ENCODE data around the gene C1orf141.
"Not testable (repeated sequence)": the region's sequence is repeated elsewhere in the genome, so short reads cannot be mapped to it uniquely, and the experiment has no call there.

The C1orf141 gene

DNA sequence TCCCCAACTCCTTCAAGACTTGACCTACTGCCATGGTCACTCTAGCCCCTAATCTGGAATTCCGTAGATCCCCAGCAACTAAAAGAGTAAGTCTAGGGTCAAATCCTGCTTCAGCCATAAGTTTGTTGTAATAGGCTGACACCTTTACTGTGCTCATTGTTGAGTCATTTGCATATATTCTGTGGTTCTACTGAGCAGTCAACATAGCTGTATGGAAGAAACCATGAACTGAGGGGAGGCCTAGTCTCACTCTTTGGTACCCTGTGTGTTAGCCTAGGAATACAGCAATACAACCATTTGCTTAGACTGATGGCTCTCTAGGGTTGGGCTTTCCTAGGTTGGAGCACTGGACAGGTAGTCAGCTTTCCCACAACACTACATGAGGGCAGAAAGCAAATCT lies 57.2 kb downstream of the C1orf141 start:
- no peak overlapping the region for H2AFZ ChIP-seq (ENCODE audit: low read depth, low read length)
- WGBS: 100% methylated on average over 1 of the region's 1 CpG
- no peak overlapping the region for H3K9ac ChIP-seq (ENCODE audit: low read length)
- H3K27me3 ChIP-seq (ENCODE audit: control insufficient read depth in 1 of 2, insufficient read depth in 1 of 2, low read length in 2 of 2): no peaks in the 10 kb centered on the region
- H3K14ac ChIP-seq (ENCODE audit: low read length in 2 of 2): no peak overlapping the region
- H3K27ac ChIP-seq (ENCODE audit: low read length, poor library complexity, severe bottlenecking): no peak overlapping the region
- no peak overlapping the region for H4K91ac ChIP-seq (ENCODE audit: low read length)
- no peaks in the 10 kb centered on the region for H3K4me1 ChIP-seq (ENCODE audit: control insufficient read depth, insufficient read depth, low read depth, low read length)
- no peak overlapping the region for H2AK5ac ChIP-seq (ENCODE audit: low read length, severe bottlenecking)
- no peak overlapping the region for H3K4me2 ChIP-seq (ENCODE audit: low read length, poor library complexity, severe bottlenecking)
- H2BK12ac ChIP-seq (ENCODE audit: low read length in 2 of 2): no peak overlapping the region
- H3K79me1 ChIP-seq (replicated peaks; ENCODE audit: low read length, poor library complexity, severe bottlenecking): no peaks in the 10 kb centered on the region
- no peak overlapping the region for H4K8ac ChIP-seq (ENCODE audit: low read length)
- no peak overlapping the region for H3K4ac ChIP-seq (ENCODE audit: low read depth in 1 of 2, low read length in 2 of 2)
- H3K4me3 ChIP-seq (ENCODE audit: insufficient read depth in 1 of 2, low read depth in 1 of 2, low read length in 2 of 2): no peak overlapping the region
- peaks cover 1% of the 10 kb centered on the region for H3K9me3 ChIP-seq (ENCODE audit: control insufficient read depth, low read length)
- no peak for DNase-seq
- H2BK5ac ChIP-seq (ENCODE audit: low read depth, low read length, poor library complexity, severe bottlenecking): no peak overlapping the region
- no peak overlapping the region for H2BK15ac ChIP-seq (ENCODE audit: low read depth, poor library complexity, severe bottlenecking)
- no peak overlapping the region for H3K23ac ChIP-seq (ENCODE audit: low read length in 2 of 2)
- H3K18ac ChIP-seq (ENCODE audit: low read depth in 1 of 2, low read length in 2 of 2): no peak overlapping the region
- no peaks in the 10 kb centered on the region for H3K36me3 ChIP-seq (ENCODE audit: control insufficient read depth in 1 of 2, insufficient read depth in 2 of 2, low read depth in 1 of 2, low read length in 2 of 2)
- H2BK120ac ChIP-seq (ENCODE audit: low read depth, low read length): no peak overlapping the region

GRCh38 chr1:67072749-67073148 lies 62.0 kb downstream of the C1orf141 start:
- WGBS: 86% methylated on average over 1 of the region's 1 CpG

GRCh38 chr1:67067655-67068054 lies 67.1 kb downstream of the C1orf141 start:
- DNase-seq; H3K4me3 ChIP-seq (ENCODE audit: insufficient read depth in 1 of 2, low read depth in 1 of 2, low read length in 2 of 2); H4K8ac ChIP-seq (ENCODE audit: low read length); H3K27me3 ChIP-seq (ENCODE audit: control insufficient read depth in 1 of 2, insufficient read depth in 1 of 2, low read length in 2 of 2); H2BK120ac ChIP-seq (ENCODE audit: low read depth, low read length); H2BK5ac ChIP-seq (ENCODE audit: low read depth, low read length, poor library complexity, severe bottlenecking); H2AFZ ChIP-seq (ENCODE audit: low read depth, low read length); H3K79me1 ChIP-seq (replicated peaks; ENCODE audit: low read length, poor library complexity, severe bottlenecking); H3K4me2 ChIP-seq (ENCODE audit: low read length, poor library complexity, severe bottlenecking); H2BK15ac ChIP-seq (ENCODE audit: low read depth, poor library complexity, severe bottlenecking); H2AK5ac ChIP-seq (ENCODE audit: low read length, severe bottlenecking); H4K91ac ChIP-seq (ENCODE audit: low read length); H3K14ac ChIP-seq (ENCODE audit: low read length in 2 of 2); H3K27ac ChIP-seq (ENCODE audit: low read length, poor library complexity, severe bottlenecking); H3K18ac ChIP-seq (ENCODE audit: low read depth in 1 of 2, low read length in 2 of 2); H3K23ac ChIP-seq (ENCODE audit: low read length in 2 of 2); H3K4ac ChIP-seq (ENCODE audit: low read depth in 1 of 2, low read length in 2 of 2); H3K9ac ChIP-seq (ENCODE audit: low read length); H3K36me3 ChIP-seq (ENCODE audit: control insufficient read depth in 1 of 2, insufficient read depth in 2 of 2, low read depth in 1 of 2, low read length in 2 of 2); H2BK12ac ChIP-seq (ENCODE audit: low read length in 2 of 2); H3K4me1 ChIP-seq (ENCODE audit: control insufficient read depth, insufficient read depth, low read depth, low read length): not testable (repeated sequence)
- WGBS: 60% methylated on average over 3 of the region's 3 CpGs
- H3K9me3 ChIP-seq (ENCODE audit: control insufficient read depth, low read length): peaks cover 22% of the 10 kb centered on the region

More at GRCh38 chr1:67072749-67073148, 62.0 kb downstream of the C1orf141 start:
- Histone ChIP-seq H2AFZ (ENCODE audit: low read depth, low read length) (no peak overlapping the region), H4K8ac (ENCODE audit: low read length) (no peak overlapping the region), H2BK120ac (ENCODE audit: low read depth, low read length) (no peak overlapping the region), H3K27ac (ENCODE audit: low read length, poor library complexity, severe bottlenecking) (no peak overlapping the region), H3K4me2 (ENCODE audit: low read length, poor library complexity, severe bottlenecking) (no peak overlapping the region), H3K79me1 (replicated peaks; ENCODE audit: low read length, poor library complexity, severe bottlenecking) (no peaks in the 10 kb centered on the region), H3K9ac (ENCODE audit: low read length) (no peak overlapping the region), H3K14ac (ENCODE audit: low read length in 2 of 2) (no peak overlapping the region), H3K18ac (ENCODE audit: low read depth in 1 of 2, low read length in 2 of 2) (no peak overlapping the region), H2BK15ac (ENCODE audit: low read depth, poor library complexity, severe bottlenecking) (no peak overlapping the region), H3K23ac (ENCODE audit: low read length in 2 of 2) (no peak overlapping the region), H2BK5ac (ENCODE audit: low read depth, low read length, poor library complexity, severe bottlenecking) (no peak overlapping the region), H3K4ac (ENCODE audit: low read depth in 1 of 2, low read length in 2 of 2) (no peak overlapping the region), H3K4me1 (ENCODE audit: control insufficient read depth, insufficient read depth, low read depth, low read length) (no peaks in the 10 kb centered on the region), H3K9me3 (ENCODE audit: control insufficient read depth, low read length) (peaks cover 10% of the 10 kb centered on the region), H2AK5ac (ENCODE audit: low read length, severe bottlenecking) (no peak overlapping the region), H3K4me3 (ENCODE audit: insufficient read depth in 1 of 2, low read depth in 1 of 2, low read length in 2 of 2) (no peak overlapping the region), H3K36me3 (ENCODE audit: control insufficient read depth in 1 of 2, insufficient read depth in 2 of 2, low read depth in 1 of 2, low read length in 2 of 2) (no peaks in the 10 kb centered on the region), H2BK12ac (ENCODE audit: low read length in 2 of 2) (no peak overlapping the region), H4K91ac (ENCODE audit: low read length) (no peak overlapping the region), H3K27me3 (ENCODE audit: control insufficient read depth in 1 of 2, insufficient read depth in 1 of 2, low read length in 2 of 2) (no peaks in the 10 kb centered on the region)
- no peak for DNase-seq

DNA sequence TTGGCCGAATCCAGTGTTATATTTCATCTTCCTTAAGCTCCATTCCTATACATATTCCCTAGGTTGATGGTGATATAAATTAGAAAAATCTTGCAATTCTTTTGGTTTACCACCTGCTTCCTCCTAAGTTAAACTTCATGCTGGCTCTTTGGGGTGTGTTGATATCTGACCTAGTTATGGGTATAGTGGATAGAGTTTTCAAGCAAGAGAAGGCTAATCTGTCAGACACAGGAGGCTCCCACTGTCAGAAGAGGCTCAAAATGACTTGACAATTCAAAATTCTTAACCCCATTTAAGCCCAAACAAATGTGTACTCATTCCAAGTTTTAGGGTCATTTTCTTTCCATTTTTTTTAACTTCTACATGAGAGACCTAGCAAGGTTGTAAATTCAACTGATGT lies 72.4 kb downstream of the C1orf141 start:
- Histone ChIP-seq H3K4me1 (ENCODE audit: control insufficient read depth, insufficient read depth, low read depth, low read length) (no peaks in the 10 kb centered on the region), H3K4ac (ENCODE audit: low read depth in 1 of 2, low read length in 2 of 2) (no peak overlapping the region)
- DNase-seq: no peak

More for the DNA sequence above, 72.4 kb downstream of the C1orf141 start:
- Histone ChIP-seq H2BK120ac (ENCODE audit: low read depth, low read length) (no peak overlapping the region), H4K8ac (ENCODE audit: low read length) (no peak overlapping the region), H3K27ac (ENCODE audit: low read length, poor library complexity, severe bottlenecking) (no peak overlapping the region), H3K36me3 (ENCODE audit: control insufficient read depth in 1 of 2, insufficient read depth in 2 of 2, low read depth in 1 of 2, low read length in 2 of 2) (no peaks in the 10 kb centered on the region), H2BK12ac (ENCODE audit: low read length in 2 of 2) (no peak overlapping the region), H2BK5ac (ENCODE audit: low read depth, low read length, poor library complexity, severe bottlenecking) (no peak overlapping the region), H2AFZ (ENCODE audit: low read depth, low read length) (no peak overlapping the region), H2BK15ac (ENCODE audit: low read depth, poor library complexity, severe bottlenecking) (no peak overlapping the region), H3K18ac (ENCODE audit: low read depth in 1 of 2, low read length in 2 of 2) (no peak overlapping the region), H3K14ac (ENCODE audit: low read length in 2 of 2) (no peak overlapping the region), H3K4me3 (ENCODE audit: insufficient read depth in 1 of 2, low read depth in 1 of 2, low read length in 2 of 2) (no peak overlapping the region), H3K23ac (ENCODE audit: low read length in 2 of 2) (no peak overlapping the region), H3K9ac (ENCODE audit: low read length) (no peak overlapping the region), H3K27me3 (ENCODE audit: control insufficient read depth in 1 of 2, insufficient read depth in 1 of 2, low read length in 2 of 2) (no peaks in the 10 kb centered on the region), H3K4me2 (ENCODE audit: low read length, poor library complexity, severe bottlenecking) (no peak overlapping the region), H4K91ac (ENCODE audit: low read length) (no peak overlapping the region), H2AK5ac (ENCODE audit: low read length, severe bottlenecking) (no peak overlapping the region), H3K9me3 (ENCODE audit: control insufficient read depth, low read length) (peaks cover 9% of the 10 kb centered on the region), H3K79me1 (replicated peaks; ENCODE audit: low read length, poor library complexity, severe bottlenecking) (no peaks in the 10 kb centered on the region)
- 100% methylated on average over 1 of the region's 1 CpG for WGBS

All from mesenchymal stem cell (in vitro differentiated cells and primary cell).